ENCODE results near the gene IFNGR2.
A peak's percentile ranks its signal among the peaks of the same experiment; 100 is the strongest.
"Not testable (repeated sequence)": the region's sequence is repeated elsewhere in the genome, so short reads cannot be mapped to it uniquely, and the experiment has no call there.

Gene IFNGR2, protein sequence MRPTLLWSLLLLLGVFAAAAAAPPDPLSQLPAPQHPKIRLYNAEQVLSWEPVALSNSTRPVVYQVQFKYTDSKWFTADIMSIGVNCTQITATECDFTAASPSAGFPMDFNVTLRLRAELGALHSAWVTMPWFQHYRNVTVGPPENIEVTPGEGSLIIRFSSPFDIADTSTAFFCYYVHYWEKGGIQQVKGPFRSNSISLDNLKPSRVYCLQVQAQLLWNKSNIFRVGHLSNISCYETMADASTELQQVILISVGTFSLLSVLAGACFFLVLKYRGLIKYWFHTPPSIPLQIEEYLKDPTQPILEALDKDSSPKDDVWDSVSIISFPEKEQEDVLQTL

DNA sequence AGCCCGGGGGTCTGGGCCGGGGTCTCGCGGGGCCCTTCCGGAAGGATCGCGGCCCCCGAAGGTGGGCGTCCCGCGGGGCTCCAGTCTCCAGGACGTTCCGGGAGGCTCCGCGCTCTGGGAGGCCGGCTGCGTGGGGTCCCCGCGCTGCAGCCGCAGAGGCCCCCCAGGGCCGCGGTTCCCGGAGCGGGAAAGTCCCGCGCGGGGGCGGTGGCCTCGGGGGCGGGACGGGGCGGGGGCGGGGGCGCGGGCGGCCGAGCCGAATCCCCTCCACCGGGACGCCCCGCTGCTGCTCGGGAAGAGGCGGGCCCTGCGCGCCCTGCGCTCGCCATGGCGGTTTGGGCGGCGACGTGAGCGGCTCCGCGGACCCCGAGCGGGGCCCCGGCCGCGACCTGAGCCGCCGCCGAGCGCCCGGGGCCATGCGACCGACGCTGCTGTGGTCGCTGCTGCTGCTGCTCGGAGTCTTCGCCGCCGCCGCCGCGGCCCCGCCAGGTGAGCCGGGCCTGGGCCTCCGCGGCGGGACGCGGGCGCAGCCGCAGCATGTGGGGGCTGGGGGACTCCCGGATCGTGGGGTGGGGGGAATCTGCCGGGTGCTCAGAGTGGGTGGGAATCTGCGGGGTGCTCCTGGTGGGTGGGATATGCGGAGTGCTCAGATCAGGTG is at the start of gene IFNGR2:
Gene IFNGR2 (plus strand): TSS at position 286 of the 658 bp plus-strand sequence. CDS start 131 bp downstream, at position 417.
- DNase-seq: no peak

DNA sequence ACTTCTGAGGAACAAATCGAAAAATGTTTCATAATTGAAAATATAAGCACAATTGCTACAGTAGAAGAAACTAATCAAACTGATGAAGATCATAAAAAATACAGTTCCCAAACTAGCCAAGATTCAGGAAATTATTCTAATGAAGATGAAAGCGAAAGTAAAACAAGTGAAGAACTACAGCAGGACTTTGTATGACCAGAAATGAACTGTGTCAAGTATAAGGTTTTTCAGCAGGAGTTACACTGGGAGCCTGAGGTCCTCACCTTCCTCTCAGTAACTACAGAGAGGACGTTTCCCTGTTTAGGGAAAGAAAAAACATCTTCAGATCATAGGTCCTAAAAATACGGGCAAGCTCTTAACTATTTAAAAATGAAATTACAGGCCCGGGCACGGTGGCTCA is 47.9 kb upstream of the IFNGR2 start:
- DNase-seq: no peak

DNA sequence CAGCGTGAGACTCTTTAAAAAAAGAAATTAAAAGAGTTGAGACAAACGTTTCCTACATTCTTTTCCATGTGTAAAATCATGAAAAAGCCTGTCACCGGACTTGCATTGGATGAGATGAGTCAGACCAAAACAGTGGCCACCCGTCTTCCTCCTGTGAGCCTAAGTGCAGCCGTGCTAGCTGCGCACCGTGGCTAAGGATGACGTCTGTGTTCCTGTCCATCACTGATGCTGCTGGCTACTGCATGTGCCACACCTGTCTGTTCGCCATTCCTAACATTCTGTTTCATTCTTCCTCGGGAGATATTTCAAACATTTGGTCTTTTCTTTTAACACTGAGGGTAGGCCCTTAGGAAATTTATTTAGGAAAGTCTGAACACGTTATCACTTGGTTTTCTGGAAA is 47.2 kb upstream of the IFNGR2 start:
- no peak for DNase-seq

- DNase-seq: no peak
Observed at GRCh38 chr21:33357177-33357576, 46.0 kb upstream of the IFNGR2 start.

DNA sequence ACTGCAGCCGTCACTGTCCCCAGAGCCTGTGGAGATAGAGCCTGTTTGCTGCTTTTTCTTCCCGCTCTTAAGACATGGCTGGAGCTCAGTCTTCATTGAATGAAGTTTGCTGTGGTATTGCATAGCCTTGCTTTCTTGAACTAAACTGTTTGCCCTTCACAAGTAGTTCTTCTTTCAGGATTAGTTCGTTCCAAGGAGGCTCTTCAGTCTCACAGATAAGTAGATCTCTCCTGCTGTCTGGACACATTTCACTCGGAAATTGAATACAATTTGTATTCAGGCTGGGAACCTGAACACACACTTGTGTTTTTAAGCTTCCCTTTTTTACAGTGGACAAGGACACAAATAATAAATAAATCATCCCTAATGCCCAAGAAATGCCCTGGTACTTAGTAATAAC is 43.8 kb upstream of the IFNGR2 start:
- no peak for DNase-seq

DNA sequence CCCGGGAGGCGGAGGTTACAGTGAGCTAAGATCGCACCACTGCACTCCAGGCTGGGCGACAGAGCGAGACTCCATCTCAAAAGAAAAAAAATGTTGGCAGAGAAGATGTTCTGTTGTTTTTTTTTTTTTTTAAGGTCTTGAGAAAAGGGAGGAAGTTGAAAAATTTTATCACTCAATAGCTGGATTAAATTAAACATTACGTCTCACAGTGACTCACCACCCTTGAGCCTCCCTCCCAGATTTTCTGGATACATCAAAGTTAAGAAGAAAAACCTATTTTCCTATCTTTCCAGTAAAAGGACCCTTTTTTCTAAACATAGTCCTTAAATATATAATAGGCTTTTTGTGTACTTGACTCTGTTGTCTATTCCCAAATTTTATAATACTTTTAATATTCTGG is 42.9 kb upstream of the IFNGR2 start:
- DNase-seq: no peak

DNA sequence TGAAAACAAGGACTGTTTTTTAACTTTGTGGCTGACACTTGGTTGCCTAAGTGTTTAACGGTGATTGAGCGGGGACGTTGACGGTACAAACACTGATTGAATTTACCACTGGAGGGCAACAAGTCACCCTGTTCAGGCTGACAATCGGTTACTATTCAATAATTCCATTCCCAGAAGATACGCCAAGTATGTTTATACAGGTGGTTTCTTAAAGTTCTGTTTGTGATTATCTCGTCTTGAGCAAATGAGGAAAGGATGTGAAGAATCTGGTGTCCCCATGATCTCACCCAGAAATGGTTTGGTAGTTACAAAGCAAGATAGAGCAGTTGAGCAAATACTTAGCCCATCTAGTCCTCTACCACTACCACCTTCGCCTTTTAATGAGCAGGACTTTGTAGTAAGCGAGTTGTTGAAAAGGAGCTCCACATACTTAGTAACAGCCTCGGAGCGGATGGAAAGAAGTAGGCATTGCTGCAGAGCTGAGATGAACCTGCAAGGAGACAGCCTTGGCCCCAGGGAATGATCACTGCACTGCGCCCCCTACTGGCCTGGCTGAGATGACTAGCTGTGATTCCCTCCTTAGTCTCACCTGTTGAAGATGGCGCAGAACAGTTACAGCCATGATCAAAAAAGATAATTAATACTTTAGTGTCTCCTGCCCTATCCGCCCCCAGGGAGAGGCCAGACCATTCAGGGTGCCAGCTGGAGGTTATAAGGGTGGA is 42.2 kb upstream of the IFNGR2 start:
- DNase-seq: peak; percentile 50

DNA sequence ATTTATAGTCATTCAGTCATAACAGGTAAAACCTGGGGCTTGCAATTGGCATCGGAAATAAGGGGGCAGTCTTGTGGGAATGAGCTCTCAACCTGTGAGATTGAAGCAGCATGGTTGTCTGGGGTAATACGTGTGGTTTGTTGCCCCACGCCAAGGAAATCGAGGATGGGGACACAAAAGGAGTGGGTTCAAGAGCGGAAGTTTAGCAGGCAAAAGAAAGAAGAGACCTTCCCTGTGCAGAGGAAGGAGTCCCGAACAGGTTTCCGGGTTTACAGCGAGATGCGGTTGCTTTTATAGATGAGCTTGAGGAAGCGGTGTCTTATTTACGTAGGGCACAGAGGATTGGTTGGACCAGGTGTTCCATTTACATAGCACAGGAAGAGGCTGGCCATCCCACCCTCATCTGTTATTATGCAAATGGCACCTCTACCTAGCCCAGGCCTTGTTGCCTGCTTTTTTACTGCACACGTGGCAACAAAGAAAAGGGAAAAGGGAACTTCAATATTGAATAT is 41.1 kb upstream of the IFNGR2 start:
- DNase-seq: peak; percentile 85

DNA sequence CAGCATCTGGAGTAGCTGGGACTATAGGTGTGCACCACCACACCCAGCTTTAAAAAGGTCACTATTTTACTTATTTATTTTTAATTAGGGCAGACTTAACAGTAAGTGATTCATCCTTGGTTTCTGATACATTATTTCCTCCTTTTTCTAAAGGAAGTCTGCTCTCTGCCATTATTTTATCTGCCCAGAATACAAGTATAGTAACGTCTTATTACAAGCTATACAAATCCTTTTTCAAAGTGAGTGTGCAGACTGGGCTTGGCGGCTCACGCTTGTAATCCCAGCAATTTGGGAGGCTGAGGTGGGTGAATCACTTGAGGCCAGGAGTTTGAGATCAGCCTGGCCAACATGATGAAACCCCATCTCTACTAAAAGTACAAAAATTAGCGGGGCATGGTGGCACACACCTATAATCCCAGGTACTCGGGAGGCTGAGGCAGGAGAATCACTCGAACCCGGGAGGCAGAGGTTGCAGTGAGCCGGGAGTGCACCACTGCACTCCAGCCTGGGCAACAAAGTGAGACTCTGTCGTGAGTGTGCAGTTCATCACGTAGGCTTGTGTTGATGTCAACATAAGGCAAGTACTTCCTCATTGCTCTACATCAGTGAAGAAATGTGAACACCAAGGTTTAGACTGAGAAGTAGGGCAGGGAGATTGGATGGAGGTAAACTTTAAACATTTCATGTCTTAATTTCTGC is 39.2 kb upstream of the IFNGR2 start:
- not testable (repeated sequence) for DNase-seq

GRCh38 chr21:33364830-33365229 is 38.4 kb upstream of the IFNGR2 start:
- DNase-seq: no peak

GRCh38 chr21:33367309-33367973 is 35.8 kb upstream of the IFNGR2 start:
- no peak for DNase-seq

DNA sequence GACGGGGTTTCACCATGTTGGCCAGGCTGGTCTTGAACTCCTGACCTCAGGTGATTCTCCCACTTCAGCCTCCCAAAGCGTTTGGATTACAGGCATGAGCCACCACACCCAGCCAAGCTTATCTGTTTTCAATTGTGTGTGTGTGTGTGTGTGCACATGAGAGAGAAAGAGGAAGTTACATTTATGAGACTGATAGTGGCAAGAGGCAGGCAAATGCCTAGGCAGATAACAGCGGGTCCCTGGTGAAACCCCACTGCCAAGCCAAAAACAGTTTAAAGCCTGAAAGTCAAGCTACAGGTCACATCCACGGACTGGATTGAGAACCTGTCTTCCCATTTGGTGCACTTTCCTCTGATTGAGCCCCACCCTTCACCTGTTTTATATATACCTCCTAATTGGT is 35.1 kb upstream of the IFNGR2 start:
- no peak for DNase-seq

DNA sequence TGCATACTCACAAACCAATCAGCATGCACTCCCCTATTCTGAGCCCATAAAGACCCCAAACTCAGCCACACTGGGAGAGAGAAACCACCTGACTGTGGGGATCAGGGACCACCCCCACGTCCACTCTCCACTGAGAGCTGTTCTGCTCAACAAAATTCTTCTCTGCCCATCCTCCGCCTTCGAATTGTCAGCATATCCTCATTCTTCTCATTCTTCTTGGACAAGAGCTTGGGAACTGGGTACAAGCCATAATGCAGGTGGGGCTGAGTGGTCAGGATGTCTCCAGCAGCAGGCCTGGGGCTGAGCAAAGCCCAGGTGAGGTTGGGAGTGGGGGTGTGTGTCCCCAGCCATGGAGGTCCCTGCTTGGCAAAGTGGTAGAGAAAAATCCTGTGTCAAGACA is 34.6 kb upstream of the IFNGR2 start:
- DNase-seq: no peak

DNA sequence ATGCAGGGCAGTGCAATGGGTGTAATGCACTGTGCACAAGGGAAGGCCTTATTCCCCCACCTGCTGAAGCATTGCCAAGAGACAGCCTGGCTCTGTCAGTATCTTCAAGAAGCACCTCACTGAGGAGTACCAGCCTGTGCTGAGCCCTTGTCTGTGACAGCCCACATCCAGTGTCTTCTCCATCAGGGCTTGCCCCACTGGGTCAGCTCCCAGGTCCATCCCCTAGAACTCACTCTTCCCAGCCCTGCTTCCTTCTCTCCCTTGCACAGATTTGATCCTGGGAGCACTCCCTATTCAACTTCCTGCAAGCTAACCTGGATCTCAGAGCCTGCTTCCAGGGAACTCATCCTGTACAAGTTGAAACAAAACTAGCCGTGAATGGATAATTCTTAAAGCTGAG is 33.6 kb upstream of the IFNGR2 start:
- DNase-seq: no peak

DNA sequence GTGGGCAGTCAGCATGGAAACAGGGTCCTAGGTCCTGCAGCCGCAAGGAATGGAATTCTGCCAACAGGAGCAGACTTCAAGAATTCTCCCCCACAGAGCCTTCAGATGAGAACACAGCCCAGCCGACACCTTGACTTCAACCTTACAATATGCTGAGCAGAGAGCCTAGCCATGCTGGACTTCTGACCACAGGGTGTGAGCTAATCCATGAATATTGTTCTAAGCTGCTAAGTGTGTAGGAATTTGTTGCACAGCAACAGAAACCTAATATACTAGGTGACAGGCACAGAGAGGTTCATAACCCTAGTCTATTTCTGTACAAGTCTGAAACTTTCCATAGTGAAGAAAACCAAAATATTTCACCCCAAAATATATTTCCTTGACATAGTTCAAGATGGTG is 32.9 kb upstream of the IFNGR2 start:
- DNase-seq: no peak

DNA sequence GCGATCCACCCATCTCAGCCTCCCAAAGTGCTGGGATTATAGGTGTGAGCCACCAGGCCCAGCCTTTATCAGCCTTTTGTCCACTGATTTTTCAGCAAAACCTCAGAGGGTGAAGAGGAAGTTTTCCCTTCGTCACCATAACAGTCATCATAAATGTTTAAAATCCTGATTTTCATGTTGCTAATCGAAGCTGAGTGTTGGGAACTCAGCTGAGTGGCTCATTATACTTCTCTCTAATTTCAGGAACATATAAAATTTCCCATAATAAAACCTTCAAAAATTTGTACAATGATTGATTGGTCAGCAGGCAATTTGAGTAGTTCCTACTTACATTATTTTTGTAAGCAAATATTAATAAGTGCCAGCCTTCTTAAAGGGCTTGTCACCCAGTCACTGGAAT is 31.8 kb upstream of the IFNGR2 start:
- DNase-seq: no peak

DNA sequence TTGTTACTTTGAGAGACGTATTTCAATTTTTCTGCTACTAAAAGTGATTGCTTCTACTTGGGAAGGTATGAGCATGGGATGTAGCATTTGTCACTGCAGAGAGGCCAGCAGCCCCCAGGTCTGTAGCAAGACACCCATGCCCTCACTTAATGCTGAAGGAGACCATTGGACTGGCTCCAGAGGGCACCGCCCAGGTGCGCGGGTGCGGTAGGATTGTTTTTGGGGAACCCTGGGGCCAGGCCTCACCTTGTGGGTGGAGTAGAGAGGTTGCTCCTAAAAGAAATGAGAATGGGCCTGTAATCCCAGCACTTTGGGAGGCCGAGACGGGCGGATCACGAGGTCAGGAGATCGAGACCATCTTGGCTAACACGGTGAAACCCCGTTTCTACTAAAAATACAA is 30.6 kb upstream of the IFNGR2 start:
- no peak for DNase-seq

DNA sequence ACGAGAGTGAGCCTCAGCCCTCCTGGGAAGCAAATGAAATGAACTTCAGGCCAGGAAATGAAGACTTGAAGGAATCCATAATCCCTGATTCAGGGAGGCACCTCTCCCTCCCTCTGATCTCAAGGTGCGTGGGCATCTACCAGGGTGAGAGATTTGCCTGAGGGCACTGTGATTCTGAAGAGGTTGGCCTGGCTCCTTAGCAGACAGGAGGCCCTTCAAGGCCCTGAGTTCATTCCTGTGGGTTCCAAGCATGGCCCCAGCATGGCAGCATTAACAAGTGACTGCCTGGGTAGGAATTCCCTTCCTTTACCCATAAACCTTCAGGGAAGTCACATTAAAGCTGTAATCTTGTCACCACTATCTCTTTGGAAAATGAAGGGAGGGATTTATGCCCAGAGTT is 29.8 kb upstream of the IFNGR2 start:
- no peak for DNase-seq

GRCh38 chr21:33374080-33374449 is 29.1 kb upstream of the IFNGR2 start:
- no peak for DNase-seq

DNA sequence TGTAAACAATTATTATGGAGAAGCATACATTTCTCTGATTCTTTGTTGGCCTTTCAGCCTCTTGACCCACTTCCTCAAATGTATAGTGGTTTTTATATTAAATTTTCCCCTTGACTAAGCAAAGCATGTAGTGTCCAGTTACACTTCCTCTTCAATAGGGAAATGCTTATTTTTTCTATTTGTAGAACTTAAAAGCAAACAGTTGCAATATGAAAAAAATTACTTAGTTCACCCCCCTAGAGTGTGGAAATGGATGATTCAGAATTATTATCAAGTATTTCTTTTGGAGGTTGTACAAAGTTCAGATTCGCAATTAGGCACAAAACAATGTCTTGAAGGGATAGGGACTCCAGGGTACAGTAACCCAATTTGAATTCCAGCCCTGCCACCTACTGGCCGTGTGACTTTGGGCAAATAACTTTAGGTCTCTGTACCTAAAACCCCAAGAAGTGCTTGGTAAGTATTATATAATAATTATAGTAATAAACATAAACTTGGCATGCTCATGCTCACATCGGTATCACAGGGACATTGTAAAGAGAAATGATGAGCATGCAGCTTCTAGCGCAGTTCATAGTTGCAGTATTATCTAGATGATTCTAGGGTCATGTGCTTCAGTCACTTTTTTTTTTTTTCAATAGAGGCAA is 28.6 kb upstream of the IFNGR2 start:
- peak; percentile 13 for DNase-seq

DNA sequence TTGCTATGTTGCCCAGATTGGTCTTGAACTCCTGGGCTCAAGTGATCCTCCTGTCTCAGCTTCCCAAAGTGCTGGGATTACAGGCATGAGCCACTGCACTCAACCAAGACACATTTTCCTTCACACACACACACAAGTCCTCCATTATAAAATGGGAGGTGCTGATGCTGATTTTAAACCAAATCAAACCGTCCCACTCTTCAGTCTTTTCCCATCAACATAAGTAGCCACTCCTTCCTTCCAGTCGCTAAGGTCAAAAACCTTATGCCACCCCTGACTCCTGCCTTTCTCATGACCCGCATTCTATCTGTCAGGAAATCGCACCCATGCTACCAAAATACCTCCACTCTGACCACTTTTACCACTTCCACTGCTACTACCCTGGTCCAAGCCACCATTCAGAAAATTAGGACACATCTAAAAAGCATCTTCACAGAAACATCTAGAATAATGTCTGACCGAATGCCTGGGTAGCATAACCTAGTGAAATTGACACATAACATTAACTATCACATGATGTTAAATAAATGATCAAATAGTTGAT is 28.0 kb upstream of the IFNGR2 start:
- DNase-seq: no peak
